Islet precursor cell (in vitro differentiated cells): ENCODE measurements around the gene RUBCNL.

Source experiments
- DNase-seq: peaks from one replicate; pipeline ENCODE4 v3.0.0-alpha.2; 2018

Gene RUBCNL

DNA sequence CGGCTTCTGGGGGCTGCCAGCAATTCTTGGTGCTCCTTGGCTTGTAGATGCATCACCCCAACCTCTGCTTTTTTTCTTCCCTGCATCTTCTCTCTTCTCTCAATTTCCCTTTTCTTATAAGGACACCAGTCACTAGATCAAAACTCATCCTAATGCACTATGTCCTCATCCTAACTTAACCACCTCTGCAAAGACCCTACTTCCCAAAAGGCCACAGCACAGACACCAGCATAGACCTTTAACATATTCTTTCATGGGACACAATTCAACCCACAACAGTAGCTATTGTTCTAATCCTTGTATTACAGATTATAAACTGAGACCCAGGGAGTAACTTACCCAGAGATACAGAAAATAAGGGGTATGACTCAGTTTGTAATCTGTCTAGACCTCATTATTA lies 47.0 kb downstream of the RUBCNL start:
- DNase-seq, result no peak

DNA sequence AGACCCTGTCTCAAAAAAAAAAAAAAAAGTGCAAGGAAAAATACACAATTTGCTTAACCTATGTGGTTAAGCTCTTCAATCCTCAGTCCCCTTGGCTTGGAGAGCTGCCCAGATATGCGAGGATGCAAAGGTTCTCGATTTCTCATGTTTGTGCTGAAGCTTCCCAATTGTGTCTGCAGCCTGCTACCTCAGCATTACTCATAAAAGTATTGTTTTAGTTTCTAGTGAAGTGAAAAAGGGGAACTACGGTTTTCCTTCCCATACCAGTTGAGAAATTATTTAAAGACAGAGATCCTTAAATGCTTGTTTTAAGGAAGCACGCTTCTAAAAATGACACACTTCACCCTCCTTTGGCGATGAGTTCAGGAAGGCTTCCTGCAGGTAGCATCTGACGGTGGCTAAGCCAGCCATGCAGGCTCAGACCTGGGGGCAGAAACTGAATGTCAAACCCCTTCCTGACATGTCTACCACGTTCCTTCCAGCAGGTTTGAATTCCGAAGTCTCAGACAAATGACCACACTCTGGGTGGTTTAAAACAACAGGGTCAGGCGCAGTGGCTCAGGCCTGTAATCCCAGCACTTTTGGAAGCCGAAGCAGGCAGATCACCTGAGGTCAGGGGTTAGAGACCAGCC lies 47.9 kb downstream of the RUBCNL start:
- DNase-seq, result no peak

DNA sequence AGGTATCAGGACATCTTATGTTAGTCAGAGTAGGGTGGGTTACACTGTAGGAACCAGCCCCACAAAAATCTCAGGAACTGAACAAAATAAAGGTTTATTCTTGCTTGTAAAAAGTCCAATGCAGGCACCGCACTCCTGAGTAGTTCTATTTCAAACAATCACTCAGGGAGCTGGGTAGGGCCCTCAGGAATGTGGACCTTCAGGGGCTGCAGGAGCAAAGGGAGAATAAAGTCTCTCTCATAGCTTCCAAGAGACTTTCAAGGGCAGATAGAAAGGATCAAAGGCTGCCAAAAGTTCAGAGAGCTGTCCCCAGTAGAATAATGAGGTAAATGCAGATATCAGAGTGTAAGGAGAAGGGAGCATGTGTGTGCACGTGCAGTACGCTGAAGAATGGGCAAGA lies 49.4 kb downstream of the RUBCNL start:
- no peak for DNase-seq

DNA sequence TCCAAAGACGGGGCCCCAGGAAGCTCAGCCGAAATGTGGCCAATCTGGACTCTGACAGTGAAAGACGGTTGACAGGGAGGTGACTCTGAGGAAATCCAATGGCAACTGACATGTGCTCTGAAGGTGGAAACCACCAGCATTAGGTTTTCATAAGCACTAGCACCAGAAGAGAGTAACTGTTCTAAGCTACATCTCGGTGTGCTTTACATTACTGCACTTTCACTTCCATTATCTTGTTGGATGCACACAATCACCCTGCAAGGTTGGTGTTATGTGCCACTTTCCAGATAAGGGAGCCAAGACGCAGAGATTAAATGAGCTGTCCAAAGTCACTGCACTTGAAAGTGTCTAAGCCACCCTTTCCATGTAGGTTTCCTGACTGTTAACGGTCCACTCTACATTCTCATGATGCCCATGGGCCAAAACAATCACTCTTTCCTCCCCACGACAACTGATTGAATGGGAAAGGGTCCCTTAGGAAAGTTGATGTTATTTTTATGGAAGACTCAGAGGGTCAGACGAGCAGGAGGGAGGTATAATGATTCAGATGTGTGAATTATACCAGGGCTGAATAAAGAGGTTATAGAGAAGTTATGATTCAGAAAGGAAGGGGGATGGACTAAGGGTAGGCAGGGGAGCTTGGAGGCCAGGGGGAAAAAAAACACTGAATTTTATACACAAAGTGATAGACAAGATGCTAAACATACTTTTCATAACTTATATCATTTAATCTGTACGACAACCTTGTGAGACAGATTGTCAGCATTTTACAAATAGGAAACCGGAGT lies 52.8 kb downstream of the RUBCNL start:
- DNase-seq, result no peak

DNA sequence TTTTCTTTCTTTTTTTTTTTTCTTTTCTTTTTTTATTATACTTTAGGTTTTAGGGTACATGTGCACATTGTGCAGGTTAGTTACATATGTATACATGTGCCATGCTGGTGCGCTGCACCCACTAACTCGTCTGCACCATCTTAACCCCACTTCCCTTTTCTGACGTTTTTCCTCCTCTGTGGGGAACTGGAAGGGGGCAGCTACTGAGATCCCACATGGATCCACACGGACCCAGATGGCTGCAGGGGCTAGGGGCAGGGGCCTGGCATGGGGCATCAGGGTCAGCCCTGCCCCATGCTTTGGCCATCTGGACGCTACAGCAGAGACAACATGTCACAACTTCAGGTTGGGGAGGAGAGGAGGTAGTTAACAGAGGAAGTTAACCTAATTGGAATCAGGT lies 54.3 kb downstream of the RUBCNL start:
- DNase-seq, result no peak

DNA sequence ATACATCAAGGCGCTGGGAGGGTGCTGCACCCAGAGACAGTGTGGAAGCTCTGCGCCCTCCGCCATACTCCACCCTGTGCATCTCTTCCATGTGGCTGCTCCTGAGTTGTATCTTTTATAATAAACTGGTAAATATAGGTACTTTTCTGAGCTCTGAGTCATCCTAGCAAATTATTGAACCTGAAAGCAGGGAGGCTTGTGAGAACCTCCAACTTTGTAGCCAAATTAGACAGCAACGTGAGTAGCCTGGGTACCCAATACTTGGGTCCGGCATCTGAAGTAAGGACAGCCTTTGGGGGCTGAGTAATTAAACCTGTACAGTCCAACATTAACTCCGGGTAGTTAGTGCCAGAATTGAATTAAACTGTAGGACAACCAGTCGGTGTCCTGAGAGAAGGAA lies 57.4 kb downstream of the RUBCNL start:
- no peak for DNase-seq

DNA sequence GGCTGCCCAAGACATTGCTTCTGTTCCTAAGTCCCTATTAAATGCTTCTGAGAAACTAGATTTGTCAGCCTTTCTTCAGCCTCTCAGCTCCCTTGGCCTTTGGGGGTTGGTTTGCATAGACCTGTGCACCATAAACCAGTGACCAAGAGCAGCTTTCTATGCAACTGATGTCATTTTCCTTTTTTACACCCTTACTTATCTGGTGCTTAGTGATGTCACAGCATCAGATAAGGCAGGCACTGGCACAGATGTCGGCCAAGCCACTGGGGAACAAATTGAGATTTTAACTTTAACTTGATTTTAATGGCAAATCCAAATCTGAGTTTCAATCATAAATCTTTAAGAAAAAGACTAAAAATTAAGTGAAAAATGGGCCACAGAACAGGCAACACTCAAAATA lies 59.8 kb downstream of the RUBCNL start:
- no peak for DNase-seq

DNA sequence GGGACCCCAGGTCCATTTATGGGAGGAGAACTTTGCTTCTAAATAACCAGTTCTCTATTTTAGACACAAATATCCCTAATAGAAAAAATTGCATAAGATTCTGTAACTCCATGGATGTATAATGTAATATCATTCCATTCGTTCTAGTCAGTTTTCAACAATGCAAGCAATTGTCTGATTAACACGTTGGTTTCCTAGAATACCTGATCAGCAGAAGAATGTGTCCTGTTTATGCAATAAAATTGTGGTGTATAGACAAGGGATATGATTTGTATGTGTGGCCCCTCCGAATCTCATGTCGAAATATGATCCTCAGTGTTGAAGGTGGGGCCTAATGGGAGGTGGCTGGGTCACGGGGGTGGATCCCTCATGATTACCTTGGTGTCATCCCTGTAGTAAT lies 62.1 kb downstream of the RUBCNL start:
- no peak for DNase-seq

DNA sequence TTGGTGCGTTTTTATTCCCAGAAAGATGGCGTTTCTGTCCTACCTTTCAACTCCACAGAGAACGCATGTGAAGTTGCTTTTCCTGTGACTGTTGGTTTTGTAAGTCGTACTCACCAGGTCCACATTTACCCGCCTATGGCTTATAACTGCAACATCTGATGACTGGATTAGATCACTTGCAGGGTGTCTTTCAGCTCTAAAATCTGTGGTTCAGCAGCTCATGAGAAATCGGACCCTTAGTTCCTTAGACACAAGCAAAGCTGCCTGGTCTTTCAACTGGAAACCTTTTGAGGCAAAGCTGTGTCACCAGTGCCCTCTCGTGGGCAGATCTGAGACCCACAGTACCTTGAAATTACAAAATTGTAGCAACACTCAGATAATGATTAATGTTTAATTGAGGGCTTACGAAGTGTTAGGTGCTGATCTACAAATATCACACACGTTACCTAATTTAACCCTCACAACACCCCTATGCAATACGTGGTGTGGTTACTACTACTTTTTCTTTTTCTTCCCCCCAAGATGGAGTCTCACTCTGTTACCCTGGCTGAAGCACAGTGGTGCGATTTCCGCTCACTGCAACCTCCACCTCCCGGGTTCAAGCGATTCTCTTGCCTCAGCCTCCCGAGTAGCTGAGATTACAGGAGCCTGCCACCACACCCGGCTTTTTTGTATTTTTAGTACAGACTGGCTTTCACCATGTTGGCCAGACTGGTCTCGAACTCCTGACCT lies 65.4 kb downstream of the RUBCNL start:
- peak; percentile 74 for DNase-seq

DNA sequence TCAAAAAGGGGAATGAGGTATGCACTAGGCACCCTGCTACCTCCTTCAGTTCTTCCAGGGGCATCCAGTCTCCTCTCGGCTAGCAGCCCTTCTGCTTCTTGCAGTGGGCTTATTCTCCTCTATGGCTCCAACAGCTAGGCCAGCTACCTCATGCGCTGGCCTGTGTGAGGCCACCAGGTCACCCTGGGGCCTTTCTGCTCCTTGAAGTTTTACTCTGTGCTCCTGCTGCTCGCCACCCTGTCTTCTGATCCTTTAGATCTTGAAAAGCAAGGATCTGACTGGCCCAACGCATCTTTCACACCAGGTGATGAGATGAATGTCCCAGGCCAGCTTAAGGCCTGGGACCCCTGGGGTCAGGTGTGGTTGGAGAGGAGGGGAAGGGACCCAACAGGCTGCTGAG lies 66.2 kb downstream of the RUBCNL start:
- DNase-seq, result no peak

DNA sequence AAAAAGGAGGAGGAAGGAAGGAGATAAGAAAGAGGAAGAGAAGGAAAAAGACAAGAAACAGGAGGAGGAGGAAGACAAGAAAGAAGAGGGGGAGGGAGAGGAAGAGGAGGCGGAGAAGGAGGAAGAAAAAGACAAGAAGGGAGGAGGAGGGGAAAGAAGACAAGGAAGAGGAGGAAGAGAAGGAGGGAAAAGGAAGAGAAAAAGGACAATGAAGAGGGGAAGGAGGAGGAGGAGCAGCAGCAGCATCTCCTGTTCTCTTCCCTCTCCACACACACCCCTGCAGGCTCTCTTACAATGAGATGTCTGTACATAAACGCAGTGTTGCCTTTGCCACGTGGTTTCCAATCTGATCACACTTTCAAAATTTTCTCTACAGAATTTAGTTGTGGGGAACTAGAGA lies 66.6 kb downstream of the RUBCNL start:
- DNase-seq, result no peak

DNA sequence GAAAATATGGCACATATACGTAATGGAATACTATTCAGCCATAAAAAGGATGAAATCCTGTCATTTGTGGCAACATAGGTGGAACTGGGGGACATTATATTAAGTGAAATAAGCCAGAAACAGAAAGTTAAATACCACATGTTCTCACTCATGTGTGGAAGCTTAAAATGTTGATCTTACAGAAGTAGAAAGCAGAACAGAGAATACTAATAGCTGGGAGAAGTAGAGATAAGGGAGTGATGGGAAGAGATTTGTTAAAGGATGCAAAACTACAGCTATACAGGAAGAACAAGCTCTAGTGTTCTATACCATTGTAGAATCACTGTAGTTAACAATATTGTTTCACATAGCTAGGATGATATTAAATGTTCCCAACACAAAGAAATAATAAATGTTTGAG lies 68.1 kb downstream of the RUBCNL start:
- no peak for DNase-seq

DNA sequence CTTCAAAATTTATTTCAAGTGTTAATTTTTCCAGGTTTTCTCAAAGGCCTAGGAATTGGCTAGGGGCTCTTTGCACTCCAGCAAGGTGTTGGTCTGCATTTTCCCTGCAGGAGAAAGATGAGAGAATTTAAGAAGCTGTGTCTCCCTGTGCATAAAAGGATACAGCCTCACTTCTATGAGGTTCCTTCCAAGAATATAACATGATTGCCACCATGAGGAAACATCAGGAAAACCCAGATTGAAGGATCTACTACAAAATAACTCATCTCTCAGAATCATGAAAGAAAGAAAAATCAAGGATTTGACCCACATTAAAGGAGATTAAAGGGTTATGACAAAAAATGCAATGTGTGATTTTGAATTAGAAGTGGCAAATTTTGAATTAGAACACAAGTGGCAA lies 69.9 kb downstream of the RUBCNL start:
- DNase-seq, result no peak

DNA sequence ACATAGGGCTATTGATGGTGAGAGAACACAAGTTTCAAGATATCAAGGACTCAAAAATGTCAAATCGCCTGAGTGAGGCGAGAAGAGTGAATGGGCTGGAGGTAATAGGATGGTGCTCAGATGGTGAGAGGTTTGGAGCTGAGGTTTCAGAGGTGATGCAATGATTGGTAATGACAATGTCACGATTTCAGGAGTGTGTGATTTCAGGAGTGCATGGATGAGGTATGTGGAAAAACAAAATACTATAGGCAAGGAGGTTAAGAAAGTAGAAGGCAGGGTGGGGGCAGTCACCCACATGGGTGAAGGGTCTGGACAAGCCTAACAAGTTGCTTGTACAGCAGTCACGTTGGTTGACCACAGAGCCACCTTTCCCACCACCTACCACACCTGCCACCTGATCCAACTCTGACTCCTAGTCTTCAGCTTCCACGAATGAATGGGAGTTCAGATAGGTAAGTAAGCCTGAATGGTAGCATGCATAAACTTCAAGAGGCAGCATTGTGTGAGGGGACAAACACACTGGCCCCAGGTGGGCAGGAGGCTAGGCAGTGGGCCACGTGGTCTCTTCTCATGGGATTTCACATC lies 71.5 kb downstream of the RUBCNL start:
- DNase-seq, result no peak

DNA sequence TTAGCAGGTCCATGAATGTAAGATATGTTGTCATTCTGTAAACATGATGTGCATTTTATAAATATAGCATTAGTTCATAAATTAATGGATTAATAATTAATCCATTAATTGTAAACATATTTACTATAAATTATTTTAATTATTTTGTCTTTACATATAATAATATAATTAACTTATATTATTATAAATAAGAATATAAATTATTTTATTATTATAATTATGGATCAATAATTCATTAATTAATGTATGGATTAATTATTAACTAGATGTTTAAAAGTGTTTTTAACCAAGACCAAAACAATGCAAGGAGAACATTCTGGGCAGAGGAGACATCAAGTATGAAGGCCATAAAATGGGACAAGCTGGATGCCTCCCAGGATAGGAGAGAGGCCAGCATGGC lies 72.0 kb downstream of the RUBCNL start:
- no peak for DNase-seq

DNA sequence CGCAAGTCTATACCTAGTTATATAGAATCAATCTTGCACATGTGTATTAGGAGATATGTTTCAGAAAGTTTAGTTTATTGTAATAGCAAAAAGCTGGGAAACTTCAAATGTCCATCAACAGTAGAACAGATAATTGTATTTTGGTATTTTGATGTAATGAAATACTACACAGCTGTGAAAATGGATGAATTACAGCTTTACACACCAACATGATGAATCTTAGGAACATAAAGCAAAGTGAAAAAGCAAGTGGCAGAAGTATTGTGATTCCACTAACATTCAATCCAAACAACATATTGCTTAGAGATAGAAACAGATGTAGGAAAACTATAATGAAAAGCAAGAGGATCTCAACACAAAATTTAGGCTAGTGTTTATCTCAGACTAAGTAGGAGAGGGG lies 72.5 kb downstream of the RUBCNL start:
- no peak for DNase-seq

DNA sequence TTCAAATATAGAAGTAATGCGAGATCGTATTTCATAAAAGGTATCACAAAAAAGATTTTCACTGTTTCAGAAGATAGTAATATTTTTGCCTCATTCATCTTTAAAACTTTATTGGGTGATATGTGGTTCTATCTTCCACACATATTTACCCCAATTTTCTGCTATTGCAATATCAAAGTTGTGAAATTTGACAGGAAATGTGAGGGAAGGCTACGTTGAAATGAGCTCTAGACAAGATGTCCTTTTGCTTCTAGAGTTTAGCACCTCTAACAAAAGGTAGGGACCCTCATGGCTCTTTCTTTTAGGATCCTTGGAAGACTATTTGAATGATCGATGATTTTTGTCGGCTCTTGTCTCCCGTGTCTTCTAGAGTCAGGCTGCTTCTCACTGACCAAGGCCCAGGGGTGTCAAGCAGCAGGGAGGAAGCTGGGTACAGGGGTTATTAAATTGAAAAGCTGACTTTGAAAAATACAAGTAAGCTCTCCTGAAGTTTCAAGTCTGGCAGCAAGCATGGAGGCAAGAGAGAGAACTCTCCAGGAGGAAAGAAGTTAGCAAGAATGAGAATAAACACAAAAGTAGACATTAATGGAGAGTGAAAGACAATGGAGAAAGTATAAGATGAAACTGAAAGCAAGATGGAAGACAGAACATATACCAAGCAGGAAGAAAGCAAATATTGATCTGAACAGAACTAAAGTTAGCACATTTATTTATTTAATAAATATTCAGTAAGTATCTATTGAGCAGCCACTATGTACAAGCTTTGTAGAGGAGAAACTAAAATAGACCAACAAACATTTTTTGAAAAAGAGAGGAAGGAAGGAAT lies 73.4 kb downstream of the RUBCNL start:
- no peak for DNase-seq

DNA sequence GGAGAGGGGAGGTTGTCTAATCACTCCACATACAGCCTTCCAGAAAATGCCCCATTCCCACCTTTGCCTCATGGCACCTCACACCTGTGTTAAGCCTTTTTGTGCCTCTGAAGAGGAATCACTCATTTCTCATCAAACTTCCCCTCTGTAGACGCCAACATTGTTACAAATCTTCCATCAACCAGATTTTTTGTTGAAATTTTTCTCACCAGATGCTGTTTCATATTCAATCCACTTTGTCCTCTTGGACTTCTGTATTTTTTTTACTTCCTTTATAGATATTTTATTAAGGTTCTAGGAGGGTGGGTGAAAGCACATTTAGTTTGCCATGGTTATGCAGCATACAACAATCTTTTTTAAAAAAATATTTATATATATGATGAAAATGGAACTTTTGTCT lies 74.0 kb downstream of the RUBCNL start:
- no peak for DNase-seq

DNA sequence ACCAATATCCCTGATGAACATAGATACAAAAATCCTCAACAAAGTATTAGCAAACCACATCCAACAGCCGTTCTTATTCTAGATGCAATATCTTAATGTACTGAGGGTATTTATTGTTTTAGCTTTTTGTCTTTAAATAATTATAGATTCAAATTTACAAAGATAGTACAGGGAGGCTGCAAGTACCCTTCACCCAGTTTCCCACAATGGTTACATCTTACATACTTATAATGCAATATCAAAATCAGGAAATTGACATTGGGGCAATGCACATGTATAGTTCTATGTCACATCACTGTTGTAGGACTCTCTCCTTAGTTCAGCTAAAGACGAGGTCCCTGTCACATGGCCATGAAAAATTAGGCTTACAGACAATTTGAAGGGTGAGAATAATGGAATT lies 75.8 kb downstream of the RUBCNL start:
- DNase-seq, result no peak

DNA sequence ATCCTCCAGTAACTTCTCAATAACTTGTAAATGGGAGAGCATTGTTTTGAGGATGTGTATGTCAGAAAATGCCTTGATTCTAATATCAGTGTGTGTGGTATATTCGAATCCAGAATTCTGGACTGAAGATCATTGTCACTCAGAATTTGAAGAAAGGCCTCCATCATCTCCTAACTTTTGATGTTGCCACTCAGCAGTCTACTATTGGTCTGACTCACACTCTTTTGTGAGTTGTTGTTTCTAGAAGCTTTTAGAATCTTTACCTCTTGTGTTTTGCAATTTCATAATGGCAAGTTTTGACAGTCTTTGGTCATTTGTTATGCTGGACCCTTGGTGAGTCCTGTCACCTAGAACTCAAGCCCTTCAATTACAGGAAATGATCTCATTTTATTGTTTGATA lies 77.0 kb downstream of the RUBCNL start:
- no peak for DNase-seq

DNA sequence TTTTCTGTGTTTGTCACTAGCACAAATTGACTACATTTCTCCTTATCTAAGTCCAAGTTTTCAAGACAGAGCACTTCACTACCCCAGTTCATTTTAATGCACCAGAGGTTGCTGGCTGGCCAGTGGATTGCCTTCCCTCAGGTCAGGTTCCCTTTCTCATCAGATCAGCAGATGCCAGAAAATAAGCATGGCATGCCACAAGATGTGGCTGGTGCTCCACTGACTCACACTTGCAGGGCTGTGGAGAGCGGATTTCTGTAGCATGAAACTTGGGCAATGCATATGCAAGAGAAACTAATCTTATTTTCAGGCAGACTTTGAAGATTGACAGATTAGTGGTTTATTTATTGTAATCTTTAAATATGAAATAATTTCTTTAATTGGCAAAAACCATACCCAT lies 79.5 kb downstream of the RUBCNL start:
- no peak for DNase-seq

DNA sequence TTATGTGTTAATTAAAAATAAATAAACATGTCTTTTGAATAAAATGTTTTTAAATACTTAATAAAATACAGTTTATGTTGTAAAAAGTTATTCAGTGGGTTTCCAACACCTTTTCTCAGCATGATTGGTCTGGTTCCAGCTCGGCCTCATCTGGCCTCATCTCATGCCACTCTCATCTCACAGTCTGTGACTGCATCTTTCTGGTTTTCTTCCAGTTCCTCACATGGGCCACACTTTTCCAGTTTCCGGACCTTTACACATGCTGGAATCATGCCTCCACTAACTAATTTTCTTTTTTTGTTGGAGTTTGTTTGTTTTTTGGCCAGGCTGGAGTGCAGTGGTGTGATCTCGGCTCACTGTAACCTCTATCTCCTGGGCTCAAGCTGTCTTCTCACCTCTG lies 82.5 kb downstream of the RUBCNL start:
- no peak for DNase-seq
